Measurements from ENCODE around the gene PFN3. TPM values are rescaled to one million over a fixed set of nuclear protein-coding genes. Genes with fewer than 3 reads are reported as not detected.
A peak's percentile ranks its signal among the peaks of the same experiment; 100 is the strongest.

The PFN3 gene
- total RNA-seq, 1 donor from 2014 or later, result not detected

DNA sequence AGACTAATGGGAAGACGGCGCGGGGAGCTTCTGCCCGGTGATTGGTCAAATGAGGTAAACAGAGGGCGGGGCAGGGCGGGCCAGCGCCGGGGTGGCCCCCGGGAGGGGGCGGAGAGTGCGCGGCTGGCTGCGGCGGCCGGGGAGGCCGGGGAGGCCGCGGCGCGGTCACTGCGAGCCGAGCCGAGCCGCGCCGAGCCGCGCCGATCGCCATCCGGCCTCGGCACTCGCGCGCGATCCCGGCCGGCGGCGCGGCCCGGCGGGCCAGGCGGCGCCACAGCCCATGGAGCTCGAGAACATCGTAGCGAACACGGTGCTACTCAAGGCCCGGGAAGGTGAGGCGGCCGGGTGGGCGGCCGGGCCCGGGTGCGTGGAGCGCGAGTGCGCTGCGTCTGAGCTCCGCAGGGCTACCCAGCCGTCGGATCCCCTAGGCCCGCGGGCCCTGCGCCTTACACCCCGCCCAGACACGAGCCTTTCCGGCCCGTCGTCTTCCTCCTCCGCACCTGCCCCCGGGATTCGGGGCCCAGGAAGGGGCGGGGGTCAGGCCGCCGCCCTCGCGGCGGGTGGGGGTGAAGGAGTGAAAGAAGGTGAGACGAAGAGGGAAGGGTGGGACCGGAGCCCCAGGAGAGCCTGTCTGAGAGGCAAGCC lies 26.2 kb upstream of the PFN3 start, which contains the start of gene GRK6:
Gene GRK6, plus strand, starts transcription at position 111 of the 645 bp plus-strand sequence. Its CDS starts 170 bp downstream, at position 281.
- Mint-ChIP-seq H3K4me3 (ENCODE audit: unreplicated experiment) (peak within 1 kb of the TSS; percentile 88), H3K27ac (ENCODE audit: unreplicated experiment) (peak within 1 kb of the TSS; percentile 98), H3K9me3 (ENCODE audit: unreplicated experiment) (no peaks in the 10 kb centered on the region), H3K4me1 (ENCODE audit: unreplicated experiment) (peaks cover 22% of the 10 kb centered on the region), H3K36me3 (ENCODE audit: unreplicated experiment) (peaks cover 4% of the 10 kb centered on the region), H3K27me3 (ENCODE audit: unreplicated experiment) (no peaks in the 10 kb centered on the region)
- no peak for TF ChIP-seq CTCF (IDR thresholded peaks at IDR 0.05)
- no peak for DNase-seq (ENCODE audit: extremely low spot score, unreplicated experiment)

GRCh38 chr5:177425801-177426565 lies 25.5 kb upstream of the PFN3 start:
- H3K4me1 Mint-ChIP-seq (ENCODE audit: unreplicated experiment), result peaks cover 23% of the 10 kb centered on the region
- no peaks in the 10 kb centered on the region for H3K9me3 Mint-ChIP-seq (ENCODE audit: unreplicated experiment)
- no peak for TF ChIP-seq CTCF (IDR thresholded peaks at IDR 0.05)
- H3K27ac Mint-ChIP-seq (ENCODE audit: unreplicated experiment), result peak overlapping the region; percentile 98
- DNase-seq (ENCODE audit: extremely low spot score, unreplicated experiment), result peak; percentile 100
- H3K4me3 Mint-ChIP-seq (ENCODE audit: unreplicated experiment), result peak overlapping the region; percentile 88
- H3K36me3 Mint-ChIP-seq (ENCODE audit: unreplicated experiment), result peaks cover 4% of the 10 kb centered on the region
- H3K27me3 Mint-ChIP-seq (ENCODE audit: unreplicated experiment), result no peaks in the 10 kb centered on the region

DNA sequence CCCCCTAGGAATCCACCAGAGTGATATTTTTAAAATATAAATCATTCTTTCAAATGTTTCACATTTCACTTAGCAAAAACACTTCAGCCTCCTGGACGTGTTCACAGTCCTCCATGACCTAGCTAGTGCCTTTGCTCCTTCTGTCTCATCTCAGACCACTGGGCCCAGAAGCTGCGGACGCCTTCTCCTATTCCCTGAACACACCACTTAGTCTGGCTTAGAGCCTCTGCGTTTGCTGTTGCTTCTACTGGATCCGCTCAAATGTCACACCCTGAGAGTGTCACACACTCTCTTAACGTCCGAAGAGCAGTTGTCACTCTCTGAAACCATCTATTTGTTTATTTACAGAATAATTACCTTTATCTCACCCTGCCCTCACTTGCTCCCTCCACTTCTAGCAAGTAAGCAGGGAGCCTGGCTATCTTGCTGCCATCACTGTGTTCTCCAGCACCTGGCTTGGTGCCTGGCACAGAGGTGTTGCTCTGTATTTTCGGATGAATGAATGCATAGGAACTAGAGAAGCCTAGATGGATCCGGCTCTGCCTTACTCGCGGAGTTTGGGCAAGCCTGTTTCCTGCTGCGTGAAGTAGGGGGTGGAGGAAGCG lies 24.8 kb upstream of the PFN3 start:
- TF ChIP-seq CTCF (IDR thresholded peaks at IDR 0.05), result no peak
- no peak for DNase-seq (ENCODE audit: extremely low spot score, unreplicated experiment)
- no peaks in the 10 kb centered on the region for H3K36me3 Mint-ChIP-seq (ENCODE audit: unreplicated experiment)
- peak overlapping the region; percentile 98 for H3K27ac Mint-ChIP-seq (ENCODE audit: unreplicated experiment)
- H3K4me3 Mint-ChIP-seq (ENCODE audit: unreplicated experiment), result peak overlapping the region; percentile 88
- H3K4me1 Mint-ChIP-seq (ENCODE audit: unreplicated experiment), result peaks cover 25% of the 10 kb centered on the region
- H3K27me3 Mint-ChIP-seq (ENCODE audit: unreplicated experiment), result no peaks in the 10 kb centered on the region
- H3K9me3 Mint-ChIP-seq (ENCODE audit: unreplicated experiment), result no peaks in the 10 kb centered on the region

GRCh38 chr5:177423671-177424070 lies 23.2 kb upstream of the PFN3 start:
- Mint-ChIP-seq H3K27me3 (ENCODE audit: unreplicated experiment) (no peaks in the 10 kb centered on the region), H3K4me1 (ENCODE audit: unreplicated experiment) (peaks cover 18% of the 10 kb centered on the region), H3K4me3 (ENCODE audit: unreplicated experiment) (no peak overlapping the region), H3K9me3 (ENCODE audit: unreplicated experiment) (no peaks in the 10 kb centered on the region), H3K36me3 (ENCODE audit: unreplicated experiment) (no peaks in the 10 kb centered on the region), H3K27ac (ENCODE audit: unreplicated experiment) (no peak overlapping the region)
- DNase-seq (ENCODE audit: extremely low spot score, unreplicated experiment), result no peak
- TF ChIP-seq CTCF (IDR thresholded peaks at IDR 0.05), result no peak
